HL-60/S4 (cell line): ENCODE results near the gene DENND1A.
"Not testable (repeated sequence)": the region's sequence is repeated elsewhere in the genome, so short reads cannot be mapped to it uniquely, and the experiment has no call there.

Experiments
- in situ Hi-C: fragments of 300-500 bp; cut with MboI; formaldehyde crosslinking; loops from 2 replicates; pipeline ENCODE4 v1.14.3; 2022; ENCODE audit warnings: low sequenced_read_pairs

DENND1A gene

DNA sequence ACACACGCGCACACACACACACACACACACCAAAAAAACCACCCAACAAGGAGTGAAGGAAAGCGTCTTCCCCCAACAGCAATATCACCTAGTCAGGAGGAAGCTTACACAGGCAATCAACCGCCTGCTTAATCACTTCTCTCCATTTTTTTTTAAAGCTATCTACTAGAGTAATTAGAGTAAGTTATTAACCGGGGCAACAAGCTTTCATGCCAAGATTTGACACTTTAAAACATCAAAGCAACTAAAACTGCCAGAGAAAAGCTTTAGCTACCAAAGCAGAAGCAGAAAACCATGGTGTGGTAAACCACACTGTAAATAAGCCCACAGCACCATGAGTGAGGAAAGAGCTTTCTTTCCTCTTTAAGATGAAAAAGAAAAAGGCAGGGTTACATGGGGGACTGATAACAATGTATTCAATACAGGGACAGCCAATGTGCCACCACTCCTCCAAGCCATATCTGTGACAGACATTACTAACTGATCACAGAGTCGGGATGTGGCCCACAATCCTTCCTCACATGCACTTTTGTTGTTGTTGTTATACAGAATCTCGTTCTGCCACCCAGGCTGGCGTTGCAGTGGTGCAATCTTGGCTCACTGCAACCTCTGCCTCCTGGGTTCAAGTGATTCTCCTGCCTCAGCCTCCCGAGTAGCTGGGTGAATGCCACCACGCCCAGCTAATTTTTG lies 291.8 kb downstream of the DENND1A start:
- in situ Hi-C loops = no loop called here

DNA sequence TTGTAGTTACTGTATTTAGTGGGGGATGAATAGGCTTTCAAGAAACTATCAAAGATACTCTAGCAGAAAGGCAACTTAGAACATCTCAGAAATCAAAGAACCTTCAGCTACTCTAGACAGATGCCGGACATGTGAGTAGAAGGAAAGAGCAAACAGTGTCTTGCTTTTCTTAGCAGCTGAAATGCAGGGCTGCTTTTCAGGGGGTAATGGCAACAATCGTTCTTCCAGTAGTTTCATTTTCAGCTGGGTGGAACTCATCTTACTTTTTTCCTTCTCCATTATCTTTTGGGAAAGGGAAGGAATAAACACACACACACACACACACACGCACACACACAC lies 292.4 kb downstream of the DENND1A start:
- in situ Hi-C loops = no loop called here

DNA sequence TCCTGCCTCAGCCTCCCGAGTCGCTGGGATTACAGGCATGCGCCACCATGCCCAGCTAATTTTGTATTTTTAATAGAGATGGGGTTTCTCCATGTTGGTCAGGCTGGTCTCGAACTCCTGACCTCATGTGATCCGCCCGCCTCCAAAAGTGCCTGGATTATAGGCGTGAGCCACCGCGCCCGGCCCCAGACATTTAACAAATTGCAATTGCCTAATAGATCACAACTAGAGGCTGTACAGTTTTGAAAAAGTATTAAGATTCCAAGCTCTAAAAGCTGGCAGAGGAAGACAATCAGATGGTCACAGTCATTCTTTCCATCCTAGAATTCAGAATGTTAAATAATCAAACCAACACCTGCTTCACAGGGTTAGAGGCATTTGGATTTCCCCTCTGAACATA lies 293.1 kb downstream of the DENND1A start:
- in situ Hi-C loops = not testable (repeated sequence)

DNA sequence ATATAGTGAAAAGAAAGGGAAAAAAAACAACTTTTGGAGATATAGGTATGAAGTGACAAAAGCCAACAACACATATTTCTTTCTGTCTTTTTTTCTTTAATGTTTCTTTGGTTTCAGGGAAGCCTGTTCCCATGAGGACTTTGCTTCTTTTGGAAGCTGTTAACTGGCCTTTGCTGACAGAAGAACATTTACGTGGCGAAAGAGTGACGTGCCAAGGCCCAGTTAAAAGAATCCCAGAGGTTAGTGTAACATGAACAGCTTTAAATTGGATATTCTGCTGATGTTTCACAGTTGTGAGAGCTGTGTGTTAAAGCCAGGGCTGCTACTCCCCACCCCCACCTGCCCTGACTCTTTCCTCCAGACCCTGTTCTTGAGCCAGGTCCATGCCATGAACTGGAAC lies 298.1 kb downstream of the DENND1A start:
- in situ Hi-C loops = no loop called here

DNA sequence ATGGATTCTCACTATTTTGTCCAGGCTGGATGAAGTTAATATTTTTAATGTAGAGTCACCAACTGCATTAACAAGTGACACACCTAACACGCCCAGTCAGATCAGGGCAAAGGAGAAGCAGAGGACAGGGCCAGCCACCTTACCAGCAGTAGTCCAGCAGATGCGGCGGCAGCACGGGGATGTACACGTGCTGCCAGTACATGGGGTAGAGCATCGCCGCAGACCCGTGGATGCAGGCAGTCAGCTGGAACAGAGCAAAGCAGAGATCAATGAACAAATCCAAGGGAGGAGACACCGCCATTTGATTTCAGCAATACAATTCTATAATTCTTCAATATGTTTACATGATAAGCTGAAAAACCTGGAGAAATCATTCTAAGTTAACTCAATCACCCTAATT lies 299.7 kb downstream of the DENND1A start:
- in situ Hi-C loops = no loop called here

DNA sequence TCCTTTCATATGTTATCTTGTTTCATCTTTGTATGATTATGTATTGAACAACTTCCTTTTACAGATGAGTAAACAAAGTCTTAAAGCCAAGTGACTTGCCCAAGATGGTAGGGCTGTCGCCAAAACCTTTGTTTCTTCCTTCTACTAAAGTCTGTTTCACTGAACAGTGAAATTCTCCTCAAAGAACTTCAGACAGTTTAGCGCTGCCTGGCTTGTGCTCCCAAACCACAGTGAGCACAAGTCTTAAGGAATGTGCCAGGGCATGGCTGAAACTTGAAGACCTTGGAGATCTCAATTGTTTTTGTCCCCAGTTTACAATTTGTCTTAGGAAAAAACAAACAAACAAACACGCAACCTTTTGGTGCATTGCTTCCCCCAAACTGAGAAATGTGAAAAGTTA lies 300.4 kb downstream of the DENND1A start:
- in situ Hi-C loops = no loop called here

DNA sequence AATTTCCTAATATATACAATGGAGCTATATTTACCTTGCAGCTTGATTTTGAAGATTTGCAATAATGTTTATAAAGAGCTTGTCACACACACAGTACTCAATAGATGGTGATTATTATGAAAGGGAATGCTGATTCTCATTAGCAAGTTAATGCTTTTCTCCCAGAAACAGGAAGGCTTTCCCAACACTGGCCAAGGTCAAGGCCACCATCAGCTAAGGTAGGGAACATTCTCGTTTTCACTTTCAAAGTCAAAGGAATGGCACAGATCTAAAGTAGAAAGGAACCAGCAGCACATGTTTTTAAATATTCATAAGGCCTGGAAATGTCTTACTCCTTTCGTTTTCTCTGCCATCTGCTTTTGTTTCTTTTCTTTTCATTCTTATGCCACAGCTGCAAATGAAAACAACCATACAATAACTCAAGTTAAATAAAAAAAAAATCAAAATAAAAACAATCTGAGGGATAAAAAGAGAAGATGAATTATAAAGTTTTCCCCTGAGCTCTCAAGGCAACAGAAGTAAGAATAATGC lies 307.1 kb downstream of the DENND1A start:
- in situ Hi-C loops = no loop called here

DNA sequence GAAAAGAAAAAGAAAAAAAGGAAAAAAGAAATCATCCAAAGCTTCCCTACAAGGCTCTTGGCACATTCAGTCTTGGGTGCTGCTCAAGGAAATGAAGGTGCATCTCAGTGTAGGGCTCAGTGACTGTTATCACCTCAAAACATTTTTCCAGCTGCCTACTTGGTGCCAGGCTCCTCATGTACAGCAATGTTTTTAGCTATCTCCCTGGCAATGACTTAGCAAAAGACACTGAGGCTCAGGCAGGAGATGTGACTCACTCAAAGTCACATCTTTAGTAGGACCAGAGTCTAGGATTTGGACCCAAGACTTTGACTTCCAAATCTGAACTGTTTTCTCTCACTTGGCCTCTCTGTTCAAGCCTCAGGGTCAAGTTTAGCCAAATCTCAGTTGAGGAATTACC lies 309.7 kb downstream of the DENND1A start:
- in situ Hi-C loops = no loop called here

DNA sequence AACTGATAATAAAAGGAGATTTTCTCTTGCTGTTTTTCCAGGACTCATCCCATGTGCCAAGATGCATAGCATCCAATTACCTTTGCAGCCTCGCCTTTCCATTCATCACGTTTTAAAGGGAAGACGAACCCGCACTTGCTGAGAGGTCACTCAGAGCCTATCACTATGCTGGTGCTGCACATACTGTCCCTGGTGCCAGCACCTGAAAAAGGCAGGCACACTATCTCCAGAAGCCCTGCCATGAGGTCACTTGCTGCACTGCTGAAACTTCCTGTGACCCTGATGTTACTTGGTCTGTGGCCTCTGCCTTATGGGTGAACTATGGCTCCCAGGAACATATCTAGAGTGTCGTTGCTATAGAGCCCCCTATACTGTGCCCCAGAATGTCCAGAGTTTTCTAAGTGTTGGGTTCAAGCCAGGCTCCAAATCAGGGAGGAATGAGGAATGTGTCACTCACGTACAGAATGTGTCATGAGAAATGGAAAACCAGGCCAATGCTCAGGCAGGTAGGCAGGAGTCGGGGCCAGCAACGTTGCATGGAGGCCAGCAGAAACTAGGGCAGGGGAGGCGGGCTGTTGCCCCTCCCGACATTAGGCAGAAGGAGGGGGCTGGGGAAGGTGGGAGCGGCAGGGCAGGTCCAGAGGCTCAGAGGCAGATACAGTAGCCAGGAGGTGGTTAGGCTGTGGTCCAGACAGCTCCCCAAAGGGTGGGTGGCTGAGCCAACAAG lies 311.8 kb downstream of the DENND1A start:
- in situ Hi-C loops = no loop called here

DNA sequence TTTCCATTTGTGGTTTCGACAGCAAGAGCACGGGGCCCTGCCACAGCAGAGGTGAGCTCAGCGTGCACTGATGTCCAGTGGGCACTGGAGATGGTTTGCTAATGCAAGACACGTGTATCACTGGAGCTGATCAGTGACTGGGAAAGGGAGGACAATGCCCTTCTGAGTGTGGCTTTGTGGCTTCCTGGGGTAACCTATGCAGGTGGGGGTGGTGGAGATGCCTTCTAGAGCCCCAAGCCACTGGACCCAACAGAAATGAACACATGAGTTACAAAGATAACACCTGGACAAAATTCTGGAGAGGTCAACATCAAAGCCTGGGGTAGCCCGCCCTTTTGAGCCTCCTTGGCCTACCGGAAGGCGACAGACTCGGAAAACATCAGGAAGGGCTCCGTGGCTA lies 312.6 kb downstream of the DENND1A start:
- in situ Hi-C loops = no loop called here

DNA sequence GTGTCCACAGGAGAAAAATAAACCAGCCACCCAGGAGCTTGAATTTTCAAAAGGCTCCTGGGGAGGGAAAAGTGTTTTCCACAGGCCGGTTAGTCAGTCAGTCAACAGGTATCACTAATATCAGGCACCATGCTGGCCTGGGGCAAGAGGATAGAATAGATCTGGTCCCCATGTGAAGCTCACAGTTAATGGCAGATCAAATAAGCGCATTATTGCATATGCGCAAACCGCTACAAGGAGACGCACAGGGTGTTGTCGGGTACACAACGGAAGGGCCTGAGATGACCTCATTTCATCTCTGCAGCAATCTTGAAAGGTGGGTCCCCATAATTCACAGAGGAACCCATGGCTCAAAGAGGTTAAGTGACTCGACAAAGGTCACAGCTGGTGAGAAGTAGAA lies 313.2 kb downstream of the DENND1A start:
- in situ Hi-C loops = no loop called here

DNA sequence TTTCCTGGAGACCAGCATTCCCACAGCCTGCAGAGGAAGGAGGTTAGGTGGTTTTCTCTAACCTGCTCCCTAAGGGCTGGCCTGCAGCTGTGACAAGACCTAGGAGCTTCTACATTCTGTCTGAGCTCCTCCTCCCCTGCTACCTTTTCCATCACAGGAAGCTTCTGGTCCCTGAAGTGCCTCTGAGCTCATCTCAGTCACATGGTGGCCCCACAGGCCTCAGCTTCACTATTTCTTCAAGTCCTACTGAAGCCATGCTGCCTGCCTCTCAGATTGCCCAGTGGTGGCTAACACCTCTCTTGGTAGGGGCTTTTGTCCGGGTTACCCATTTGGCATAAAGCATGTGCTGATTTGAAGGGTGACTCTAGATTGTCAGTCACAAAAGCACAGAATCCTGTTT lies 314.5 kb downstream of the DENND1A start:
- in situ Hi-C loops = no loop called here

DNA sequence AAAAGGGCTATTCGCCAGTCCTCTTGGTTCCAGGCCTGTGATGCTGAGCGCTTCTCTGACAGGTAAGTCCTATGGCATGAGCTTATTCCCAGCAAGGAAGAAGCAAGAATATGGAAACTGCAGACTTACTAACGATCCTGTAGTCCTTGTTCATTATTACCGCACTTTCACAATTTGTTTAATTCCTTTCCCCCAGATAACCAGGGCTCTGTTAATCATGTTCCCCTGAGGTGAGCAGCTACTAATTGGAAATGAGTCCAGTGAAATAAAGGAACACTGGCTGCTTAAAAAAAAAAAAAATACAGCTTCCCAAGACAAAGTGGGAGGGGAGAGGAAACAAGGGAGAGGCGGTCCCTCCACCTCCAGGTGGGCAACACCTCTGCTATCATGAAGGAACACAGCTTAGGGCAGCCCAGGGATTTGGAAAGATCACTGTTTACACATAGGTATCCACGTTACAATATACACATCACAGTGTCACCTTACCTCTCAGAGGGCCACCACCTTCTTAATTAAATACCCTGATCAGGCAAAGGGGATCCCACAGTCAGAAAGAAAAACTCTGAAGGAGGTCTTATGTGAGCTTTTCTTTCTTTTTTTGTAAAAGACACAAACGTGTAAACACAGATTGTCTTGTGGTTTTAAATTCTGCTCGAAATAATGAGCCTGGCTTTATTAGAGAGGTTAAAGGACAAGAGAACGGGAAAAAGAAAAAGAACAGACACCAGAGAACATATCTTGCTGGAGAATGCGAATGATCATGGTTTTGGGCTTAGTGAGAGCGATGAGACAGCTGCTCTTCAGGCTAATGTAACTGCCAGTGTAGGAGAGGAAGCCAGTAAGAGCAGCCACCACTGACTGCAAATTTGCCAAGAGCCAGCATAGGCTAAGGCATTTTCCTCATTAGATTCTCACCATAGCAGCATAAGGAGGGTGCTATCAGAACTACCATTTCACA lies 315.3 kb downstream of the DENND1A start:
- in situ Hi-C loops = no loop called here

DNA sequence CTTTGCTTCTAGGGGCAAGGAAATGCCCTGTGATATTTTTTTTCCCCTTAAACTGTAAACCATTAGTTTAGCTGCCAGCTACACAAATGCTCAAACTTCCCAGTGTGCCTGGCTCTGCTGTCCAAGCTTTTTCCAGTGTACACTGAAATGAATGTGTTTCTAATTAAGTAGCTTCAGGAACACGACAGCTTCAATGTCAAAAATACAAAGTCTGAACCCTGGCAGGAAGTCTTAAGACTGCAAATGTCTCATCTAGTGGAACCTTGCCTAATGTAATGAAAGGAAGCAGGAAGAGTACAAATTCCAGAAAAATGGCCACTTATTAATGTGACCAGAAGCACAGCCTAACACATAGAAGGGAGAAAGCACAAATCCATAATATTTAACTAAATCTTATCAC lies 318.7 kb downstream of the DENND1A start:
- in situ Hi-C loops = no loop called here

DNA sequence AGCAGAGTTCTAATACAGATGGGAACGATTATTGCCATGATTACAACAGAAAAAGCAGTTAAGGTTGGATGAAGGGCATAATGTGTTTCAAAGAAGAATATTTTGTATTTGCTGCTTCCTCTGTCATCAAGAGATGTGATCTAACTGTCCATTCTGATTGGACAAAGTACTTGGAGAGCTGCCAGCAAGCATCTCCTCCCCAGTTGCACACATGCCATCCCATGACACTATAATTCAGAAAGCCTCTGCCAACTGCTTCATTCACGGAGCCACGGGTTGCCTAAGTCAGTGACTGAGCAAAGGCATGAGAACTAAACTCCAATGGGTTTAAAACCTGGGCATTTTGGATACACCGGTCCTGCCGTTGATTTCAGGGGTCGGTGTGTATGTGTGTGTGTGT lies 320.1 kb downstream of the DENND1A start:
- in situ Hi-C loops = no loop called here

DNA sequence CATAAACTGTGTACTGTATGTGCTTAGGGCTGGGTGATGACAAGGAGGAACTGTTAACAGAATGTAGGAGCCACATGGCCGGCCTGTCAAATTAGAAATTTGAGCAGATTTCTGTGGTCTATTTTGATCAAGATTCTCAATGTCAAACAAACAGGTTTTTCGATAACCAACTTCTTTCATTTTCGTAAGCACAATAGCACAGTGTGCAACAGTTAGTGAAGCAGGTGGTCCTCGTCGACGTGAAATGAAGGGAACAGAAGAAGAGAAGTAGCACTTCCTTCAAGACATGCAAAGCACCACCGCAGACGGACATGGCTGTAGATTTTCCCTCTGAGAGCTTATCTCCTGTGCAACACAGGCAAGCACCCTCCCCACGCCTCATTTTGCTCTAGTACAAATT lies 321.8 kb downstream of the DENND1A start:
- in situ Hi-C loops = no loop called here

DNA sequence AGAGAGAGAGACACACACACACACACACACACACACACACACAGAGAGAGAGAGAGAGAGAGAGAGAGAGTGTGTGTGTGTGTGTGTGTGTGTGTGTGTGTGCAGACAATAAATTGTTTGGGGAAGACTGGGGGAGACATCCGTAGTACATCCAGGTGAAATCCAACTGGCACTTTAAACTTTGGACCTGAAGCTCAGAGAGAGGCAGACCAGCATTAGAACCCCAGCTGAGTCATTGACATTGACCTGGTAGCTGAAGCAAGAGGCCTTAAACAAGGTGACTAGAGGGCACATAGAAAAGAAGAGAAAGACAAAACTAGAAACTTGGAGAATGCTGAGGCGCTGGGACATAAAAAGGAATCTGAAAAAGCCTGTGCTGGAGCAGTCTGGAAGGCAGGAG lies 322.4 kb downstream of the DENND1A start:
- in situ Hi-C loops = no loop called here

DNA sequence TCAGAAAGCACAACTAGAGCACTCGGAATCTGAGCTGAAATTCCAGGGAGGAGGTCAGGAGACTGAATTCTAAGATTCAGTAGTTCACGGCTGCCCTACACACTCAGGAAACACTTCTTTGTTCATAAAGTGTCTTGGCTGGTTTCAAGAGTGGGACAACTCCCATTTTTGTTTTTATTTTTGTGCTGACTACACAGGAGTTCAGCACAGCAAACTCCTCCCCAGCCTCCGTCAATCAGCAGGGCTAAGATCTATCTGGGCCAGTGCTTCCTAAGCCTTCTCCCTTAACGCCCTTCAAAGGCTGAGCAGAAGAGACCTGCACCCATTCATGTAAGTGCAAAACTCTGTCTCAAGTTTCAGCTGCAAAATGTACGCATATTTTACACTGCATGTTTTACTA lies 323.8 kb downstream of the DENND1A start:
- in situ Hi-C loops = no loop called here

DNA sequence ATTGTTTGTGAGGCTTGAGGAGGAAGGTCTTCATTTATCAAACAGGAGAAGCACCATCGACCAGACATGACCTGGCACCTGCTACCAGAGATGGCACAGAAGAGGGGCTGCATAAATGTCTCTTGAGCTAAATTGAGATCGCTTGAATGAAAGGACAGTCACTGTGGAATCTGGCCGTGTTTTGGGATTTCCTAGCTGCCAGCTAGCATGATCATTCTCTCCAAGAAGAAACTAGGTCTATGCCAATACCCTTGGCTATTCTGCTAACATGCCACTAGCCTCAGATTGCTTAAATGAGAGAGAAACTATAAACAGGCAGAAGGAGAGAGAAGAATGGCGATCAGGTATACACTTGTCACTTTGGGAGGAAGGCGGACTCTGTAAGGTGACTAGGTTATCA lies 324.6 kb downstream of the DENND1A start:
- in situ Hi-C loops = no loop called here

DNA sequence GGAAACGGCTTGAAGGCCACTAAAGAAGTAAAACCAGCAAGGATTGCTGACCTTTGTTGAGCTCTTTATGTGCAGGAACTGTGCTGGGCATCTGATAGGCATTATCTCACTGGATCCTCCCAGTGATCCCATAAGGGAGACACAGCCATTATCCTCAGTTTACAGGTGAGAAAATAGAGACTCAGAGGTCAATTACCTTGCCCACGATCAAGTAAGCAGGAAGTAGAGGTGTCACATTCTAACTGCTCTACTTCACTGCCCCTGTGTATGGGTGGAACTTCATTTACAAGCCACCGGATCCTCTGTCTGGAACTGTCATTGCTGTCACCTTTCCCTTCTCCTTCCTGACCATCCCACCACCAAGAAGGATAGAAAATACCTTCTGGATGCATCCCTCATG lies 325.1 kb downstream of the DENND1A start:
- in situ Hi-C loops = no loop called here

DNA sequence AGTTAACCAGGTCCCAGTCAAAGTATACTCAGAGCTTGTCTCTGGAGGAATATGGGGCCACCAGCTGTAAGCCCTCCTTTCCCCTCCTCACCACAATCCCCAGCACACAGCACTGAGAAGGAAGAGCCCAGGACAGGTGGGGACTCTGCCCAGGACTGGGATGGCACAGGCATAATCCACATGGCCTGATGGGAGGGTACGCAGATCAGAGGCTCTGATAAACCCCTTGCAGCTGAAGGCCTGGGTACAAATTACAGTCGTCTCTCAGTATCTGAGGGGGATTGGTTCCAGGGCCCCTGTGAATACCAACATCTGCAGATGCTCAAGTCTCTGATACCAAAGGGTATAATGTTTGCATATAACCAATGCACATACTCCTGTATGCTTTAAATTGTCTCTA lies 328.1 kb downstream of the DENND1A start:
- in situ Hi-C loops = no loop called here

DNA sequence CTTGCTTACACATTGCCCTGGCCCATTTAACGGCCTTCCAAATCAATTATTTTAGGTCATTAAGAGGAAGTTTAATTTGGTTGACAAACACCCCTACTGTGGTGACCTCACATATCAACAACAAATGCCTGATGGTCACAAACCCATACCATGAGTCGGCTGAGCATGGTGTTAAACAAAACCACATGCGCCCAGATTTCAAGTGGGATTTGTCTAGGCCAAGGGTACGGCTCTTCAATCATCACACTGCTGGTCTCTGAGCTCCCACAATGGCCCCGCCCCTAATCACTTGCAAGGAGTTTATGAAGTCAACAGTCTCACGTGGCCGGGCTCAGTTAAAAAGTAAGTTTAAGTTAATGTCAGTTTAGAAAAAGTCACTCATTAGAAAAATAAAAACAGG lies 330.1 kb downstream of the DENND1A start:
- in situ Hi-C loops = no loop called here
